K562 (cell line): ENCODE data around the gene PLAC8L1. TPM values are rescaled to one million over a fixed set of nuclear protein-coding genes. Genes with fewer than 3 reads are reported as not detected.

Experiments
- ATAC-seq: fragments of 200-7000 bp; cut with Tn5 transposase; 3 replicates; pipeline ENCODE4 v1.9.1; 2020; ENCODE audit warnings: moderate library complexity
- BruUV-seq: library from RNA; stranded (reverse); fragments of 400-500 nt; replicated peaks from 2 replicates; lab custom pipeline; 2021; lab: Mats Ljungman, UMichigan
- CTCF ChIA-PET: fragments of 300-600 bp; formaldehyde crosslinking; extraction: SDS; loops from one replicate; lab custom pipeline; 2021; ENCODE audit warnings: low intra/inter-chr PET ratio; lab: Yijun Ruan, JAX
- POLR2A ChIA-PET: fragments of 300-600, 350-650 bp; sonication (Branson Sonifier 250); formaldehyde crosslinking; extraction: SDS; loops from one replicate; lab custom pipeline; 2021; ENCODE audit warnings: antibody characterized with exemption, inconsistent platforms; lab: Yijun Ruan, JAX
- DNase-seq, 4 experiments: peaks; one replicate each; pipeline versions ENCODE4 v3.0.0 to v3.0.0-alpha.2; 2011 to 2018; ENCODE audit warnings: low spot score in 3 of 4, mixed read lengths in 3 of 4; ENCODE audit errors: extremely low read depth in 1 of 4
- FAIRE-seq: peaks from 2 replicates; lab custom pipeline; 2011; peaks lifted over from hg19 to GRCh38; lab: Jason Lieb, UNC
- H2AFZ ChIP-seq: 2 replicates; pipeline ENCODE4 v1.6.0; 2011; ENCODE audit warnings: low read depth, low read length, control low read depth, inconsistent platforms
- H3K27ac ChIP-seq: fragments of 200-600 bp; 3 replicates; pipeline ENCODE4 v1.8.0; 2011; ENCODE audit warnings: low read depth, mild to moderate bottlenecking, control low read depth, inconsistent platforms, low read length, moderate library complexity, mixed read lengths; ENCODE audit errors: extremely low read depth
- H3K27me3 ChIP-seq, 2 experiments: fragments of 300-600 bp in 1 of 2; 2 replicates in 1 of 2; 3 replicates in 1 of 2; pipeline versions ENCODE4 v1.6.0 to v1.8.0; 2011; ENCODE audit warnings: inconsistent platforms in 2 of 2, low read length in 2 of 2, mild to moderate bottlenecking in 1 of 2, mixed read lengths in 1 of 2, moderate library complexity in 1 of 2; ENCODE audit not compliant: control insufficient read depth in 2 of 2, insufficient read depth in 2 of 2
- H3K36me3 ChIP-seq: fragments of 300-600 bp; 3 replicates; pipeline ENCODE4 v1.8.0; 2011; ENCODE audit warnings: mild to moderate bottlenecking, low read length, inconsistent platforms; ENCODE audit not compliant: control insufficient read depth, insufficient read depth
- H3K4me1 ChIP-seq, 2 experiments: fragments of 200-600 bp in 1 of 2; replicated peaks in 1 of 2; 2 replicates in 1 of 2; 3 replicates in 1 of 2; pipeline versions ENCODE4 v1.5.1 to v1.8.0; 2011; ENCODE audit warnings: inconsistent platforms in 2 of 2, low read length in 2 of 2, mild to moderate bottlenecking in 1 of 2, mixed read lengths in 1 of 2, moderate library complexity in 1 of 2; ENCODE audit not compliant: control insufficient read depth in 2 of 2, insufficient read depth in 2 of 2
- H3K4me2 ChIP-seq: 2 replicates; pipeline ENCODE4 v1.6.1; 2011; ENCODE audit warnings: low read length, control low read depth, inconsistent platforms, mixed read lengths; ENCODE audit not compliant: insufficient read depth
- H3K4me3 ChIP-seq: fragments of 200-600 bp; sonication (generic), shearing (Covaris generic); 2 replicates; pipeline ENCODE4 v1.5.1; 2016; ENCODE audit warnings: control low read depth, inconsistent platforms
- H3K79me2 ChIP-seq: fragments of 200-600 bp; 3 replicates; pipeline ENCODE4 v1.8.0; 2011; ENCODE audit warnings: low read length, inconsistent platforms; ENCODE audit not compliant: control insufficient read depth, insufficient read depth
- H3K9ac ChIP-seq, 2 experiments: 2 replicates each; pipeline versions ENCODE4 v1.6.0 to v1.6.1; 2011; ENCODE audit warnings: low read depth in 2 of 2, low read length in 2 of 2, control low read depth in 1 of 2, inconsistent platforms in 1 of 2, mild to moderate bottlenecking in 1 of 2, mixed read lengths in 1 of 2; ENCODE audit not compliant: insufficient read depth in 1 of 2
- H3K9me1 ChIP-seq: one replicate; pipeline ENCODE4 v1.6.0; 2011; ENCODE audit warnings: inconsistent platforms, mild to moderate bottlenecking, low read length, moderate library complexity; ENCODE audit not compliant: control insufficient read depth, insufficient read depth
- H3K9me3 ChIP-seq: replicated peaks from 2 replicates; pipeline ENCODE4 v1.5.1; 2011; ENCODE audit warnings: low read depth, low read length, inconsistent platforms; ENCODE audit not compliant: control insufficient read depth, insufficient read depth
- H4K20me1 ChIP-seq: replicated peaks from 2 replicates; pipeline ENCODE4 v1.6.1; 2011; ENCODE audit warnings: low read length, inconsistent platforms, mixed read lengths; ENCODE audit not compliant: control insufficient read depth, insufficient read depth
- MEIS2 ChIP-seq: fragments of 450-650 bp; IDR thresholded peaks from 2 replicates; pipeline ENCODE4 v1.6.1; 2014; ENCODE audit warnings: mild to moderate bottlenecking; ENCODE audit not compliant: partially characterized antibody
- PHB2 ChIP-seq: fragments of 450-650 bp; IDR thresholded peaks from 2 replicates; pipeline ENCODE4 v1.6.1; 2017; ENCODE audit warnings: low read depth
- RB1 ChIP-seq: fragments of 450-650 bp; IDR thresholded peaks from 2 replicates; pipeline ENCODE4 v1.6.1; 2017; ENCODE audit warnings: low read depth, mild to moderate bottlenecking
- SMARCA4 ChIP-seq: fragments of 450-650 bp; IDR thresholded peaks from 2 replicates; pipeline ENCODE4 v1.6.1; 2016
- TAF7 ChIP-seq: fragments of 450-650 bp; IDR thresholded peaks from 2 replicates; pipeline ENCODE4 v1.6.1; 2016; ENCODE audit warnings: missing genetic modification characterization, missing compliant biosample characterization
- TRIM24 ChIP-seq, 2 experiments: fragments of 450-650 bp; IDR thresholded peaks; 2 replicates each; pipeline ENCODE4 v1.6.1; 2016
- ZNF551 ChIP-seq: fragments of 250-450 bp; sonication (Bioruptor Pico); IDR thresholded peaks from 2 replicates; pipeline ENCODE4 v1.5.0; 2021; ENCODE audit warnings: mild to moderate bottlenecking, moderate library complexity
- WGBS: fragments of 100-300 bp; shearing (Covaris generic); methylation state at CpG from one replicate; pipeline ENCODE4 v1.1.6; 2016; ENCODE audit warnings: low coverage, mixed read lengths; ENCODE audit not compliant: insufficient coverage; ENCODE audit errors: missing lambda C conversion rate; 5-methylcytosine and 5-hydroxymethylcytosine counted together
- in situ Hi-C: fragments of 300-500 bp; cut with MboI; formaldehyde crosslinking; loops from 4 replicates; pipeline ENCODE4 v1.15.0; 2018; ENCODE audit warnings: inconsistent platforms, mixed read lengths
- intact Hi-C: fragments of 100-400 bp; cut with micrococcal nuclease; formaldehyde crosslinking; loops from 2 replicates; pipeline ENCODE4 v1.14.2; 2022
- polyA plus RNA-seq, 8 experiments: library from polyadenylated mRNA; depleted of rRNA in 4 of 8; stranded (reverse) in 5 of 8; unstranded in 3 of 8; fragments of >200 nt; fragmentation: Nextera tagmentation in 2 of 8; fragmentation: Illumina TruSeq in 1 of 8; extraction: Ambion mirVana in 2 of 8; extraction: Trizol in 1 of 8; gene quantifications; 2 replicates each; pipeline versions ENCODE4 v1.2.1 to v1.2.3, GENCODE V29; 2011 to 2014; ENCODE audit warnings: inconsistent platforms in 1 of 8, missing spikeins in 1 of 8
- total RNA-seq, 7 experiments: library from RNA; depleted of rRNA in 6 of 7; stranded (reverse); fragments of >200 nt in 6 of 7; fragmentation: Illumina TruSeq in 2 of 7; extraction: Trizol in 2 of 7; gene quantifications; 2 replicates each; pipeline versions ENCODE4 v1.2.1 to v1.2.3, GENCODE V29; 2011 to 2021; ENCODE audit warnings: low replicate concordance in 1 of 7

Gene PLAC8L1
- total and polyA plus RNA-seq, 9 of the 15 experiments (the other 6 are each of a cell fraction or from before 2014, with no cell fraction given), result 0.10 to 0.43 (median 0.26) TPM; not detected in 3

- H3K27me3 ChIP-seq, result peaks cover 0 to 2% of the 10 kb centered on the region in 2 experiments; a peak in 1 of 5 replicates
- H3K4me2 ChIP-seq, result no peak overlapping the region
- H3K27ac ChIP-seq, result no peak overlapping the region
- H3K9ac ChIP-seq, result no peak overlapping the region
- BruUV-seq, result no TSS peak
- CTCF ChIA-PET, result no interaction called here
- ATAC-seq, result no peak
- H3K36me3 ChIP-seq, result no peaks in the 10 kb centered on the region
- H3K4me1 ChIP-seq, result no peaks in the 10 kb centered on the region
- H3K9me3 ChIP-seq, result no peaks in the 10 kb centered on the region
- no peaks in the 10 kb centered on the region for H3K9me1 ChIP-seq
- H3K4me3 ChIP-seq, result no peak overlapping the region
- POLR2A ChIA-PET, result no interaction called here
- WGBS, result 49% methylated on average over 6 of the region's 6 CpGs
- H4K20me1 ChIP-seq, result no peaks in the 10 kb centered on the region
- no peaks in the 10 kb centered on the region for H3K79me2 ChIP-seq
- in situ Hi-C loops (no loop called here), intact Hi-C loops (no loop called here)
- no peak overlapping the region for H2AFZ ChIP-seq
- no peak for TF ChIP-seq TAF7 (tag)
- TF ChIP-seq PHB2, result no peak
- no peak for TF ChIP-seq RB1
- no peak for TF ChIP-seq ZNF551 (CRISPR knock-in tag)
- DNase-seq, result no peak
- FAIRE-seq, result no peak
These were observed 7.3 kb downstream of the PLAC8L1 start for GRCh38 chr5:146098047-146098446.

GRCh38 chr5:146091881-146092280 is 13.5 kb downstream of the PLAC8L1 start:
- TF ChIP-seq SMARCA4, result no peak
- TF ChIP-seq MEIS2, result no peak
- TF ChIP-seq TRIM24 (IDR thresholded peaks at IDR 0.05), result no peak
- ChIA-PET POLR2A (interaction anchor here (1.0 kb wide), 1 partner anchor 10 kb away, joined by 4 read pairs; no protein-coding TSS in a partner anchor), CTCF (no interaction called here)
- in situ Hi-C loops, result no loop called here
- H3K36me3 ChIP-seq, result no peaks in the 10 kb centered on the region
- H3K9me3 ChIP-seq, result no peaks in the 10 kb centered on the region
- 23% methylated on average over 3 of the region's 3 CpGs for WGBS
- no peak overlapping the region for H3K27ac ChIP-seq
- no peak overlapping the region for H3K9ac ChIP-seq
- ATAC-seq (no peak), DNase-seq (no peak), FAIRE-seq (no peak)
- no peak overlapping the region for H2AFZ ChIP-seq
- no TSS peak for BruUV-seq
- no peak overlapping the region for H3K4me3 ChIP-seq
- H3K27me3 ChIP-seq, result peaks cover 0 to 2% of the 10 kb centered on the region in 2 experiments; a peak in 2 of 5 replicates
- no peaks in the 10 kb centered on the region for H4K20me1 ChIP-seq
- H3K79me2 ChIP-seq, result no peaks in the 10 kb centered on the region
- no peaks in the 10 kb centered on the region for H3K4me1 ChIP-seq
- intact Hi-C loops, result no loop called here
- H3K4me2 ChIP-seq, result no peak overlapping the region
- H3K9me1 ChIP-seq, result no peaks in the 10 kb centered on the region
